ENCODE results near the gene PRKCA.

The PRKCA gene

DNA sequence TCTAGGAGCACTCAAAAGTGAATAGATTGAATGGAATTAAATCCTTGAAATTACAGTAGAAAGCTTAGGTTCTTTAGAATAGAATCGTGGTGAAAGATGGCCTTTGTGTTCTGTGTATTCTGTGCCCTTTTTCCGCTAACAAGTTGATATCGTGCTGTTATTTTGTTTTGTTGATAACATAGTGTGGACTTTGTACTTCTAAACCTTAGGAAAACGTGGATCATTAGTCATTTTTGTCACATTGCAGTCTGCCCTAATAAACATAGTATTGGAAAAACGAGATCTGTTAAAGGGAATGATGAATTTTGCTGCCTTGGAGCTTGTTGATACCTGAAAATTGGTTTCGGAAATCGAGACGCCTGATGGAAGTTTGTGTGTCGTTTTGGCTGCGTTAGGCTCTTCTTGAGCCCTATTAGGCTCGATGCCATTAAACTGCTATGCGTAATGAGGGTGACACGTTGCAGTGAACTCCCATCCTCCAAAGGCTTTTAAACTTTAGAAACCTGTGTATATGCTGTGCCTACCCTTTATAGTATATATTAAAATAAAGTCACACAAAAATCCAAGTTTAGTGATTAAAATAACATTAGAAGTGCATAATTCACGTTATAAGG lies 145.7 kb downstream of the PRKCA start:
- H3K4me1 ChIP-seq (ENCODE audit: insufficient read depth, low read length, poor library complexity, severe bottlenecking), result no peaks in the 10 kb centered on the region
- H3K9ac ChIP-seq (ENCODE audit: low read depth, low read length, poor library complexity, severe bottlenecking), result no peak overlapping the region
- H3K27me3 ChIP-seq (ENCODE audit: insufficient read depth, low read length, poor library complexity, severe bottlenecking), result no peaks in the 10 kb centered on the region
- H3K79me2 ChIP-seq (ENCODE audit: insufficient read depth, low read length), result no peaks in the 10 kb centered on the region
- TF ChIP-seq, protein P1, sequence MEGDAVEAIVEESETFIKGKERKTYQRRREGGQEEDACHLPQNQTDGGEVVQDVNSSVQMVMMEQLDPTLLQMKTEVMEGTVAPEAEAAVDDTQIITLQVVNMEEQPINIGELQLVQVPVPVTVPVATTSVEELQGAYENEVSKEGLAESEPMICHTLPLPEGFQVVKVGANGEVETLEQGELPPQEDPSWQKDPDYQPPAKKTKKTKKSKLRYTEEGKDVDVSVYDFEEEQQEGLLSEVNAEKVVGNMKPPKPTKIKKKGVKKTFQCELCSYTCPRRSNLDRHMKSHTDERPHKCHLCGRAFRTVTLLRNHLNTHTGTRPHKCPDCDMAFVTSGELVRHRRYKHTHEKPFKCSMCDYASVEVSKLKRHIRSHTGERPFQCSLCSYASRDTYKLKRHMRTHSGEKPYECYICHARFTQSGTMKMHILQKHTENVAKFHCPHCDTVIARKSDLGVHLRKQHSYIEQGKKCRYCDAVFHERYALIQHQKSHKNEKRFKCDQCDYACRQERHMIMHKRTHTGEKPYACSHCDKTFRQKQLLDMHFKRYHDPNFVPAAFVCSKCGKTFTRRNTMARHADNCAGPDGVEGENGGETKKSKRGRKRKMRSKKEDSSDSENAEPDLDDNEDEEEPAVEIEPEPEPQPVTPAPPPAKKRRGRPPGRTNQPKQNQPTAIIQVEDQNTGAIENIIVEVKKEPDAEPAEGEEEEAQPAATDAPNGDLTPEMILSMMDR (conservative IDR thresholded peaks at IDR 0.05; ENCODE audit: low read length), result no peak
- TF ChIP-seq EZH2phosphoT487 (IDR thresholded peaks at IDR 0.05; ENCODE audit: borderline replicate concordance), result no peak
- no peaks in the 10 kb centered on the region for H3K9me2 ChIP-seq (replicated peaks; ENCODE audit: low read depth, low read length)
- no peak overlapping the region for H3K4me2 ChIP-seq (ENCODE audit: low read depth, low read length, poor library complexity, severe bottlenecking)
- H3K4me3 ChIP-seq (ENCODE audit: low read length, poor library complexity, severe bottlenecking), result no peak overlapping the region
- H3K36me3 ChIP-seq (ENCODE audit: insufficient read depth, low read length), result no peaks in the 10 kb centered on the region
- H3F3A ChIP-seq (ENCODE audit: low read depth), result no peaks in the 10 kb centered on the region
- no peaks in the 10 kb centered on the region for H4K20me1 ChIP-seq (ENCODE audit: insufficient read depth, low read length, poor library complexity, severe bottlenecking)
- no peak overlapping the region for H2AFZ ChIP-seq (ENCODE audit: low read length)
- no peaks in the 10 kb centered on the region for H3K9me3 ChIP-seq (ENCODE audit: insufficient read depth, low read depth, low read length)

DNA sequence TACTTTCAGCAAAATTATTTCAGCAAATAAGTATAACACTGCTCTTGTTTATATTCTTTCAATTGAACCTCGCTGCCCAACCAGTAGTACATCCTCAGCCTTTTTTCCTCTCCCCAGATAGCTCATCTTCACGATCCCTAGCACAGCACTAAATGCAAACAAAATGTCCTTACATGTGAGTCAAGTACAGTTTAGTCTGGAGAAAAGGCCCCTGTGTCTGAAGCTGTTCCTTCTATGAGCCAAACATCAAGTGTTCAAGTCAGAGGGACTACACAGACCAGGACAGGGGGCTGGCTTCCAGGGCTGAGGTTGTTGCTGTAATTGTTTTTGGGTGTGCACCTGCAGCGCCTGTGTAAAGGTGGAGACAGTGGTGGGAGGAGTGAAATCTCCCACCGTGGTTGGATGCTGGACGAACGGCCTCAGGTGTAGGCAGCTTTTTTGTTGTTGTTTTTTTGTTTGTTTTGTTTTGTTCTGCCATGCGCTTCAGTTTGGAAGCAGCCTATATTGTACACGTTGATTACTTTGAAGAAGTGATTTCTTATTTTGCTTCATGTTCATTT lies 147.1 kb downstream of the PRKCA start:
- Histone ChIP-seq H3K36me3 (ENCODE audit: insufficient read depth, low read length) (no peaks in the 10 kb centered on the region), H2AFZ (ENCODE audit: low read length) (no peak overlapping the region), H3K4me1 (ENCODE audit: insufficient read depth, low read length, poor library complexity, severe bottlenecking) (no peaks in the 10 kb centered on the region), H3K9me2 (replicated peaks; ENCODE audit: low read depth, low read length) (no peaks in the 10 kb centered on the region), H3K27me3 (ENCODE audit: insufficient read depth, low read length, poor library complexity, severe bottlenecking) (no peaks in the 10 kb centered on the region), H4K20me1 (ENCODE audit: insufficient read depth, low read length, poor library complexity, severe bottlenecking) (no peaks in the 10 kb centered on the region), H3K4me3 (ENCODE audit: low read length, poor library complexity, severe bottlenecking) (no peak overlapping the region), H3K9ac (ENCODE audit: low read depth, low read length, poor library complexity, severe bottlenecking) (no peak overlapping the region), H3K79me2 (ENCODE audit: insufficient read depth, low read length) (no peaks in the 10 kb centered on the region), H3K9me3 (ENCODE audit: insufficient read depth, low read depth, low read length) (no peaks in the 10 kb centered on the region), H3F3A (ENCODE audit: low read depth) (no peaks in the 10 kb centered on the region), H3K4me2 (ENCODE audit: low read depth, low read length, poor library complexity, severe bottlenecking) (no peak overlapping the region)
- TF ChIP-seq, protein P1 (conservative IDR thresholded peaks at IDR 0.05; ENCODE audit: low read length), result no peak
- TF ChIP-seq EZH2phosphoT487 (IDR thresholded peaks at IDR 0.05; ENCODE audit: borderline replicate concordance), result no peak

DNA sequence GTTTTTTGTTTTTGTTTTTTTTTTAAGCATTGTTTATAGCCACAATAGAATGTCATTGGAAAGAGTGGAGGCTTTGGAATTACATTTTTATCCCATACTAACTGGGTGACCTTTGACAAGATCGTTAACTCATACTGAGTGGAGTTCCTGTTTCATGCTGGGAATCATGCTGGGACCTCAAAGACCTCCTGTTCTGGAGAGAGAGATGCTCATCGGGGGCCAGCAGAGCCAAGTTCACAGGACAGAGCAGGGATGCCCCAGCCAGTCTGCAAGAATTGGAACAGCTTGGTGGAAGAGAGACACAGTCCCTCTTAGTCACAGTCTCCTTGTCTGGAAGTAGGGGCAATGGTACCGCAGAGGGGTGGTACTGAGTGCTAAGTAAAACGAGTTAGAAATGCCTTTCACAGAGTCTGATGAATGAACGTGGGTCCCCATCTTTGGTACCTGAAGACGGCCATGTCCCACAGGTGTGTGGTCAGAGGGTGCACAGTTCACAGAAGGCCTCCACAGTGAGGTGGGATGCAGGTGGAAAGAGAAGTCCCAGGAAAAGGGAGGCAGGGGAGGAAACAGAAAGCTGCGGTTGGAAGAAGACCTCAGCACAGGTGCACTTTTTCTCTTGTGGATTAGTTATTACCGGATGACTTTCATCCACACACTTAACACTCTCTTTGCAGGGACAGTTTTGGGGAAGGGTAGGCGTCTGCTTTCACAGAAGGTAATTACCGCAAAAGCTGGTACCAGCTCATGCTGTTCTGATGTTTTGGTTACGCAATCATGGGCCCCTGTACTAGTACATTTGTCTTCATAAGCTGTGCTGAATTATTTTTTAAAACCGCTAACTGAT lies 147.8 kb downstream of the PRKCA start:
- Histone ChIP-seq H3K9me2 (replicated peaks; ENCODE audit: low read depth, low read length) (no peaks in the 10 kb centered on the region), H3K4me1 (ENCODE audit: insufficient read depth, low read length, poor library complexity, severe bottlenecking) (no peaks in the 10 kb centered on the region), H3F3A (ENCODE audit: low read depth) (no peaks in the 10 kb centered on the region), H3K9ac (ENCODE audit: low read depth, low read length, poor library complexity, severe bottlenecking) (no peak overlapping the region), H3K9me3 (ENCODE audit: insufficient read depth, low read depth, low read length) (no peaks in the 10 kb centered on the region), H2AFZ (ENCODE audit: low read length) (no peak overlapping the region), H3K27me3 (ENCODE audit: insufficient read depth, low read length, poor library complexity, severe bottlenecking) (no peaks in the 10 kb centered on the region), H3K36me3 (ENCODE audit: insufficient read depth, low read length) (no peaks in the 10 kb centered on the region), H4K20me1 (ENCODE audit: insufficient read depth, low read length, poor library complexity, severe bottlenecking) (no peaks in the 10 kb centered on the region), H3K4me3 (ENCODE audit: low read length, poor library complexity, severe bottlenecking) (no peak overlapping the region), H3K4me2 (ENCODE audit: low read depth, low read length, poor library complexity, severe bottlenecking) (no peak overlapping the region), H3K79me2 (ENCODE audit: insufficient read depth, low read length) (no peaks in the 10 kb centered on the region)
- TF ChIP-seq, protein P1 (conservative IDR thresholded peaks at IDR 0.05; ENCODE audit: low read length), result no peak
- no peak for TF ChIP-seq EZH2phosphoT487 (IDR thresholded peaks at IDR 0.05; ENCODE audit: borderline replicate concordance)
